ENCODE data around the gene SH3PXD2B.

DNA sequence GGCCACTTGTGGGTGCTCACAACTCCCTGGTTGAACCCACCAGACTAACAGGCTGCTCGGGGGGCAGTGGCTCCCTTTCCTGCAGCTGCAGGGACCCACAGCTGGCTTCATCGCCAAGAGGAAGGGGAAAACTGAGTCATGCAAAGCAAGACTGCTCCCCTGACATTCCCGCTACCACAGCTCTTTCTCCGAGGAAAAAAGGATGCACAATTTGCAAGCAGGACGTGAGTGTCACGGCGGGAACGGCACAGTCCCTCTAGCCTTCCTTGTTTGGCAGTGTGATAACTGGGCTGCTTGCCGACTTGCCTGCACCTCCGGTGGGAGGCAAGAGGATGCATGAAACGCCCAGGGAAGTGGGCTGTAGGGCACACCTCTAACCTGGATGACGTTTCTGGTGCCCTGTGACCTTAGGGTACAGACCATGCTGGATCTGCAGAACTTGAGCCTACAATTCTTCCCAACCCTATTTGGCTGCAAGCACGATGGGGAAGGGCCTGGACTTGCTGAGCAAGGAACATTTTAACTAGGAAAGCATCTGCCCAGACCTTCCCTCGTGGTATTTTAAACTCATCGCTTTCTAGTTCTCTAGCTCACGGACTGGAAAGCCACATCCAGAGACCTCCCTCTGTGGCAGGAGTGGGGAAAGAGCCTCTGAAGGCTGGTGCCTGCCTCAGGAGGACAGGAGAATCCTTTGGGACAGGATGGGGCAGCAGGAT is 7.8 kb downstream of the SH3PXD2B start:
- TF ChIP-seq NFYB (IDR thresholded peaks at IDR 0.05; ENCODE audit: insufficient read depth, low read depth, low read length) (no peak), EP300 (IDR thresholded peaks at IDR 0.05; ENCODE audit: borderline replicate concordance in 1 of 2, control insufficient read depth in 1 of 2, low read depth in 2 of 2, low read length in 2 of 2) (no peak), GABPA (IDR thresholded peaks at IDR 0.05; ENCODE audit: low read depth) (no peak), YY1 (IDR thresholded peaks at IDR 0.05; ENCODE audit: low read depth, low read length) (no peak), CEBPB (IDR thresholded peaks at IDR 0.05; ENCODE audit: borderline replicate concordance in 1 of 2, low read depth in 2 of 2, low read length in 2 of 2) (no peak), JUNB (IDR thresholded peaks at IDR 0.05) (no peak)
- TF ChIP-seq, protein P1, sequence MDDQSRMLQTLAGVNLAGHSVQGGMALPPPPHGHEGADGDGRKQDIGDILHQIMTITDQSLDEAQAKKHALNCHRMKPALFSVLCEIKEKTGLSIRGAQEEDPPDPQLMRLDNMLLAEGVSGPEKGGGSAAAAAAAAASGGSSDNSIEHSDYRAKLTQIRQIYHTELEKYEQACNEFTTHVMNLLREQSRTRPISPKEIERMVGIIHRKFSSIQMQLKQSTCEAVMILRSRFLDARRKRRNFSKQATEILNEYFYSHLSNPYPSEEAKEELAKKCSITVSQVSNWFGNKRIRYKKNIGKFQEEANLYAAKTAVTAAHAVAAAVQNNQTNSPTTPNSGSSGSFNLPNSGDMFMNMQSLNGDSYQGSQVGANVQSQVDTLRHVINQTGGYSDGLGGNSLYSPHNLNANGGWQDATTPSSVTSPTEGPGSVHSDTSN (IDR thresholded peaks at IDR 0.05; ENCODE audit: insufficient replicate concordance, low read depth, low read length), result no peak
- TF ChIP-seq, protein P2, sequence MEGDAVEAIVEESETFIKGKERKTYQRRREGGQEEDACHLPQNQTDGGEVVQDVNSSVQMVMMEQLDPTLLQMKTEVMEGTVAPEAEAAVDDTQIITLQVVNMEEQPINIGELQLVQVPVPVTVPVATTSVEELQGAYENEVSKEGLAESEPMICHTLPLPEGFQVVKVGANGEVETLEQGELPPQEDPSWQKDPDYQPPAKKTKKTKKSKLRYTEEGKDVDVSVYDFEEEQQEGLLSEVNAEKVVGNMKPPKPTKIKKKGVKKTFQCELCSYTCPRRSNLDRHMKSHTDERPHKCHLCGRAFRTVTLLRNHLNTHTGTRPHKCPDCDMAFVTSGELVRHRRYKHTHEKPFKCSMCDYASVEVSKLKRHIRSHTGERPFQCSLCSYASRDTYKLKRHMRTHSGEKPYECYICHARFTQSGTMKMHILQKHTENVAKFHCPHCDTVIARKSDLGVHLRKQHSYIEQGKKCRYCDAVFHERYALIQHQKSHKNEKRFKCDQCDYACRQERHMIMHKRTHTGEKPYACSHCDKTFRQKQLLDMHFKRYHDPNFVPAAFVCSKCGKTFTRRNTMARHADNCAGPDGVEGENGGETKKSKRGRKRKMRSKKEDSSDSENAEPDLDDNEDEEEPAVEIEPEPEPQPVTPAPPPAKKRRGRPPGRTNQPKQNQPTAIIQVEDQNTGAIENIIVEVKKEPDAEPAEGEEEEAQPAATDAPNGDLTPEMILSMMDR (IDR thresholded peaks at IDR 0.05 in 2 of 3, conservative IDR thresholded peaks at IDR 0.05 in 1 of 3; ENCODE audit: control insufficient read depth in 2 of 3, extremely low read depth in 1 of 3, insufficient read depth in 1 of 3, low read depth in 3 of 3, low read length in 3 of 3), result no peak
- TF ChIP-seq, protein P3, sequence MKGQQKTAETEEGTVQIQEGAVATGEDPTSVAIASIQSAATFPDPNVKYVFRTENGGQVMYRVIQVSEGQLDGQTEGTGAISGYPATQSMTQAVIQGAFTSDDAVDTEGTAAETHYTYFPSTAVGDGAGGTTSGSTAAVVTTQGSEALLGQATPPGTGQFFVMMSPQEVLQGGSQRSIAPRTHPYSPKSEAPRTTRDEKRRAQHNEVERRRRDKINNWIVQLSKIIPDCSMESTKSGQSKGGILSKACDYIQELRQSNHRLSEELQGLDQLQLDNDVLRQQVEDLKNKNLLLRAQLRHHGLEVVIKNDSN (IDR thresholded peaks at IDR 0.05; ENCODE audit: borderline replicate concordance, extremely low read length, insufficient read depth, low read depth, low read length), result no peak
- TF ChIP-seq, protein P4, sequence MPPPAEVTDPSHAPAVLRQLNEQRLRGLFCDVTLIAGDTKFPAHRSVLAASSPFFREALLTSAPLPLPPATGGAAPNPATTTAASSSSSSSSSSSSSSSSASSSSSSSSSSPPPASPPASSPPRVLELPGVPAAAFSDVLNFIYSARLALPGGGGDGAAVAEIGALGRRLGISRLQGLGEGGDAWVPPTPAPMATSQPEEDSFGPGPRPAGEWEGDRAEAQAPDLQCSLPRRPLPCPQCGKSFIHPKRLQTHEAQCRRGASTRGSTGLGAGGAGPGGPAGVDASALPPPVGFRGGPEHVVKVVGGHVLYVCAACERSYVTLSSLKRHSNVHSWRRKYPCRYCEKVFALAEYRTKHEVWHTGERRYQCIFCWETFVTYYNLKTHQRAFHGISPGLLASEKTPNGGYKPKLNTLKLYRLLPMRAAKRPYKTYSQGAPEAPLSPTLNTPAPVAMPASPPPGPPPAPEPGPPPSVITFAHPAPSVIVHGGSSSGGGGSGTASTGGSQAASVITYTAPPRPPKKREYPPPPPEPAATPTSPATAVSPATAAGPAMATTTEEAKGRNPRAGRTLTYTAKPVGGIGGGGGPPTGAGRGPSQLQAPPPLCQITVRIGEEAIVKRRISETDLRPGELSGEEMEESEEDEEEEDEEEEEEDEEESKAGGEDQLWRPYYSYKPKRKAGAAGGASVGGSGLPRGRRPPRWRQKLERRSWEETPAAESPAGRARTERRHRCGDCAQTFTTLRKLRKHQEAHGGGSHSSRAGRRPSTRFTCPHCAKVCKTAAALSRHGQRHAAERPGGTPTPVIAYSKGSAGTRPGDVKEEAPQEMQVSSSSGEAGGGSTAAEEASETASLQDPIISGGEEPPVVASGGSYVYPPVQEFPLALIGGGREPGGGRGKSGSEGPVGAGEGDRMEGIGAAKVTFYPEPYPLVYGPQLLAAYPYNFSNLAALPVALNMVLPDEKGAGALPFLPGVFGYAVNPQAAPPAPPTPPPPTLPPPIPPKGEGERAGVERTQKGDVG (CRISPR knock-in tag; IDR thresholded peaks at IDR 0.05), result no peak
- TF ChIP-seq, protein P5, sequence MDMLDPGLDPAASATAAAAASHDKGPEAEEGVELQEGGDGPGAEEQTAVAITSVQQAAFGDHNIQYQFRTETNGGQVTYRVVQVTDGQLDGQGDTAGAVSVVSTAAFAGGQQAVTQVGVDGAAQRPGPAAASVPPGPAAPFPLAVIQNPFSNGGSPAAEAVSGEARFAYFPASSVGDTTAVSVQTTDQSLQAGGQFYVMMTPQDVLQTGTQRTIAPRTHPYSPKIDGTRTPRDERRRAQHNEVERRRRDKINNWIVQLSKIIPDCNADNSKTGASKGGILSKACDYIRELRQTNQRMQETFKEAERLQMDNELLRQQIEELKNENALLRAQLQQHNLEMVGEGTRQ (IDR thresholded peaks at IDR 0.05; ENCODE audit: borderline replicate concordance, low read depth, low read length), result no peak
- TF ChIP-seq, protein P6, sequence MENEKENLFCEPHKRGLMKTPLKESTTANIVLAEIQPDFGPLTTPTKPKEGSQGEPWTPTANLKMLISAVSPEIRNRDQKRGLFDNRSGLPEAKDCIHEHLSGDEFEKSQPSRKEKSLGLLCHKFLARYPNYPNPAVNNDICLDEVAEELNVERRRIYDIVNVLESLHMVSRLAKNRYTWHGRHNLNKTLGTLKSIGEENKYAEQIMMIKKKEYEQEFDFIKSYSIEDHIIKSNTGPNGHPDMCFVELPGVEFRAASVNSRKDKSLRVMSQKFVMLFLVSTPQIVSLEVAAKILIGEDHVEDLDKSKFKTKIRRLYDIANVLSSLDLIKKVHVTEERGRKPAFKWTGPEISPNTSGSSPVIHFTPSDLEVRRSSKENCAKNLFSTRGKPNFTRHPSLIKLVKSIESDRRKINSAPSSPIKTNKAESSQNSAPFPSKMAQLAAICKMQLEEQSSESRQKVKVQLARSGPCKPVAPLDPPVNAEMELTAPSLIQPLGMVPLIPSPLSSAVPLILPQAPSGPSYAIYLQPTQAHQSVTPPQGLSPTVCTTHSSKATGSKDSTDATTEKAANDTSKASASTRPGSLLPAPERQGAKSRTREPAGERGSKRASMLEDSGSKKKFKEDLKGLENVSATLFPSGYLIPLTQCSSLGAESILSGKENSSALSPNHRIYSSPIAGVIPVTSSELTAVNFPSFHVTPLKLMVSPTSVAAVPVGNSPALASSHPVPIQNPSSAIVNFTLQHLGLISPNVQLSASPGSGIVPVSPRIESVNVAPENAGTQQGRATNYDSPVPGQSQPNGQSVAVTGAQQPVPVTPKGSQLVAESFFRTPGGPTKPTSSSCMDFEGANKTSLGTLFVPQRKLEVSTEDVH (IDR thresholded peaks at IDR 0.05; ENCODE audit: low read depth, partially characterized antibody), result no peak

Data from GM12878 (cell line).